ENCODE results near the gene TRPM6.

- TF ChIP-seq EZH2phosphoT487 (IDR thresholded peaks at IDR 0.05; ENCODE audit: low read depth) (no peak), CTCF (IDR thresholded peaks at IDR 0.05; ENCODE audit: low read depth, low read length) (no peak)
These were observed 66.1 kb downstream of the TRPM6 start for GRCh38 chr9:74821636-74822035.

Measured in OCI-LY3 (cell line).